GM13977 (cell line): ENCODE measurements around the gene FUT4.

Experiments used
- DNase-seq: peaks from one replicate; pipeline ENCODE4 v3.0.0; 2012; ENCODE audit warnings: low spot score
- CTCF ChIP-seq: IDR thresholded peaks from 2 replicates; pipeline ENCODE4 v1.5.1; 2012; ENCODE audit warnings: mild to moderate bottlenecking, control low read depth; ENCODE audit not compliant: insufficient read depth; ENCODE audit errors: extremely low read depth, missing control alignments
- in situ Hi-C: fragments of 300-500 bp; cut with MboI; formaldehyde crosslinking; loops from one replicate; pipeline ENCODE4 v1.12.0; 2022; ENCODE audit warnings: low sequenced_read_pairs, low pct_unique_long_range_greater_than_20kb, mixed read lengths, inconsistent platforms; ENCODE audit not compliant: unreplicated experiment

Gene FUT4

DNA sequence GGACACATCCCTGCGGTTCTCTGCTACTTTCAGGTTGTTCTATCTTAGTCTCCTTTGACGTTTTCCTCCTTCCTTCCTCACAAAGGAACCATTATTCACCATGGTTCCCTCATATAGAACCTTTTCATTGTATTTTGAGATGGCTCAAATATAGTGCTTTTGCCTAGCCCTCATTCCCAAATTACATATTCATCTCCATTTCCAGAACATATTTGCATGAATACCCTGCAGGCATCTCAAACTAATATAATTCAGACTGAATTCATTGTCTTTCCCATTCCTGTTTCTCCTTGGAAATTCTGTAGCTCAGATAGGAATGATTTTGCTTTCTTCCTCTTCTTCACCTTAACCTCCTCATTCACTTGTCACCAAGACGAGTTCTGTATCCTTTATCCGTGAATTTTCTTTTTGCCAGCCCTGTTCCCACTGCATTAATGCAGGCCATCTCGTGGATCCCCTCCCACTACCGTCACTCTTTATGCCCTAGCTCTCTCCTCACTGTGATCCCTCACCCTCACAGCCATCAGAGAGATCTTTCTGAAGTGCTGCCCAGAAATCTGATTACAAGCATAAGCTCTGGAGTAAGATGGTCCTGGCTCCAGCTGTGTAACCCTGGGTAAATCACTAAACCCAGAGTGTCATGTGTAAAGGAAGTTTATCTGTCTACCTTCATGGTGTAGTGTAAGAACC lies 46.8 kb downstream of the FUT4 start:
- no peak for DNase-seq

DNA sequence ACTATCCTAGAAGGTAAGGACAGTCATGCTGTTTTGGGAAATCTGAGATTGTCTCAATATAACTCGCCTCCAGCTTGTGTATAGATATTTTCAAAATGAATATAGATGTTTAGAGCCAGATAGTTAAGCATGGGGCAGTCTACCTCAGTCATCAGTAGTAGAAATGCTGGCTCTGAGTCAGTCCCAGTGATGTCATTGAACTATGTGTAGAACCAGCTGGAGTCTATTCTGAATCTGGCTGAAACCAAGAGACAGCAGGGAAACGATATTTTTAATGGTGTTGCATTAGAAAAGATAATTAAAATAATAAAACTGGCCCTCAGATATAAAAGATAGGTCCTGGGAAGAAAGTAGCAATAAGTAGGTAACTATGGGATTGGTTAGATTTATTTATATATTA lies 49.3 kb downstream of the FUT4 start:
- in situ Hi-C loops: no loop called here
- TF ChIP-seq CTCF: no peak
- DNase-seq: peak; percentile 33

More for the DNA sequence above, 46.8 kb downstream of the FUT4 start:
- in situ Hi-C loops: no loop called here
- TF ChIP-seq CTCF: no peak

GRCh38 chr11:94595076-94595475 lies 51.4 kb downstream of the FUT4 start:
- DNase-seq: no peak
- in situ Hi-C loops: loop anchor here (5.0 kb wide), 1 partner anchor 78 kb away; no protein-coding TSS in a partner anchor

GRCh38 chr11:94597896-94598295 lies 54.2 kb downstream of the FUT4 start:
- DNase-seq: no peak
- TF ChIP-seq CTCF: peak; percentile 61
- in situ Hi-C loops: loop anchor here (5.0 kb wide), 1 partner anchor 81 kb away; no protein-coding TSS in a partner anchor

More at GRCh38 chr11:94595076-94595475, 51.4 kb downstream of the FUT4 start:
- no peak for TF ChIP-seq CTCF
